Mucosa of descending colon (tissue), 3 donors: ENCODE data around the gene ASB2. TPM values are rescaled to one million over a fixed set of nuclear protein-coding genes. Genes with fewer than 3 reads are reported as not detected.

Experiments
- ATAC-seq: fragments of 200-7000 bp; cut with Tn5 transposase; one replicate; pipeline ENCODE4 v1.9.1; 2020; ENCODE audit warnings: mild to moderate bottlenecking, moderate library complexity
- DNase-seq, 3 donors: peaks; one replicate each; pipeline ENCODE4 v3.0.0-alpha.2; 2020
- H3K36me3 ChIP-seq: fragments of 200-600 bp; one replicate; pipeline ENCODE4 v1.8.0; 2021; ENCODE audit warnings: low read depth, mild to moderate bottlenecking
- H3K4me1 ChIP-seq: fragments of 200-600 bp; one replicate; pipeline ENCODE4 v1.8.0; 2021; ENCODE audit warnings: low read depth, mild to moderate bottlenecking
- H3K4me3 ChIP-seq: fragments of 200-600 bp; one replicate; pipeline ENCODE4 v1.8.0; 2021; ENCODE audit warnings: mild to moderate bottlenecking
- H3K9me3 ChIP-seq: fragments of 200-600 bp; one replicate; pipeline ENCODE4 v1.8.0; 2021; ENCODE audit warnings: mild to moderate bottlenecking
- CTCF ChIP-seq: fragments of 200-600 bp; IDR thresholded peaks from one replicate; pipeline ENCODE4 v1.8.0; 2022; ENCODE audit warnings: antibody characterized with exemption, mild to moderate bottlenecking
- intact Hi-C, 2 donors: fragments of 100-400 bp; cut with DNase I in 1 of 2; cut with micrococcal nuclease in 1 of 2; formaldehyde crosslinking; loops; one replicate each; pipeline versions ENCODE4 v1.11.0 to v1.11.1; 2022; cut with DNase I, micrococcal nuclease
- total RNA-seq, 3 donors: library from RNA; stranded (reverse); fragmentation: NEBNext Ultra II Directional in 2 of 3; extraction: Animal tissue kit (Norgen Biotek cat#: 25700) in 2 of 3; gene quantifications; one replicate each; pipeline versions ENCODE4 v1.2.1 to v1.2.4, GENCODE V29; 2021 to 2023
- donor health status: DM: no; HTN: no; CAD: no; lungs with moderate emphysema.
- donor health status: DM: no; HTN: no; CAD: no.
- donor health status: DM: no; HTN: yes; CAD: no.

ASB2 gene
- total RNA-seq, 3 donors from 2014 or later: 5.2 to 89.1 (median 8.8) TPM

- TF ChIP-seq CTCF: no peak
- H3K4me3 ChIP-seq: no peak overlapping the region
- no peaks in the 10 kb centered on the region for H3K4me1 ChIP-seq
- no peaks in the 10 kb centered on the region for H3K36me3 ChIP-seq
- DNase-seq (no peak), ATAC-seq (no peak)
- intact Hi-C loops: no loop called here
- no peaks in the 10 kb centered on the region for H3K9me3 ChIP-seq
These were observed 45.4 kb downstream of the ASB2 start for GRCh38 chr14:93930989-93931307.

DNA sequence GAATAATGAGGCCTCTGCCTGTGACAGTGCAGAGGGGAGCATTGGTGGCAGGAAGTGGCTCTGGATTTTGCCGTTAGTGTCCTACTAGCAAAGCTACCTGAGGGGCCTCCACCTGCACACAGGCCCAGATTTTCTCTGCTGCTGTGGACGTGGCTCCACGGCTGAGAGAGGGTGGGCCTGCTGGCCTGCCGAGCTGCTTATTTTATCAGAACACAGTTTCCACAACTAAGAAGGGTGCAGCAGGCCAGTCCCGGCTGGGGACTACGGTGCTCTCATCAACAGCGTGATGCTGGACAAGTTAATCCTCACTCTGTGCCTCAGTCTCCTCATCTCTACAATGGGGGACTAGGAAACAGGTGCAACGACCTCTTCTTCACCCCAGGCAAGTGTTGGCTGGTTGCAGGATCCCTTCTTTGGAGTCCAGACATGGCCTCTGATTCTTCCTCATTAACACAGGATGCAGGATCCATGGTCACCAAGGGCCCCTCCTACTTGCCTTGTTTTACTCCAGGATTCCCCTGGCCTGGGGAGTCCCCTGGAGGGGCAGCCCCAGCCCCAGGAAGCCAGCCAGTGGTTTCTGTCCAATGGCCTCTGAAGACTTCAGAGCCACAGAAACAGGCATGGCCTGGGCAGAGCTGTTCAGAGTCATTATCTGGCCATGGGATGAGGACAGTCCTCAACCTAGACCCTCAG is 45.9 kb downstream of the ASB2 start:
- TF ChIP-seq CTCF: no peak
- H3K9me3 ChIP-seq: no peaks in the 10 kb centered on the region
- no peaks in the 10 kb centered on the region for H3K36me3 ChIP-seq
- DNase-seq: no peak
- no peaks in the 10 kb centered on the region for H3K4me1 ChIP-seq
- intact Hi-C loops: no loop called here
- H3K4me3 ChIP-seq: no peak overlapping the region
- no peak for ATAC-seq

DNA sequence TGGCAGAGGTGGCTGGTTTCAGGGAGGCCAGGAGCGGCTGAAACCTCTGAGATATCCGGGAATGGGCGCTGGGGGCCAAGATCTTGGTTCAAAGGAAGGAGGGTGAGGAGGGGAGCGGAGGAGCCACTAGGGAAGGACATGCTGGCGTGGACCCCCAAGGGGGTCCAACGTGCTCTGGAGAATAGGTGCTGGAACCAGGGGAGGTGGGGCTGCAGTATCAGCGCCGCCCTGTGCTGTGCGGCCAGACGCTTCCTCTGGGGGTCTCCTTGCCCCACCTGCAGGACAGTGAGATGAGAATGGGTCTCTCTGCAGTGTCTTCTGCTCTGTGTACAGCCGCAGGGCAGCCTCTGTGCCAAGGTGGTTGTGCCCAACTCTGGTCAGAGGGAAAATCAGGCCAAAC is 46.7 kb downstream of the ASB2 start:
- no peak for TF ChIP-seq CTCF
- intact Hi-C loops: no loop called here
- DNase-seq (no peak), ATAC-seq (no peak)
- Histone ChIP-seq H3K4me1 (no peaks in the 10 kb centered on the region), H3K4me3 (no peak overlapping the region), H3K36me3 (no peaks in the 10 kb centered on the region), H3K9me3 (no peaks in the 10 kb centered on the region)

DNA sequence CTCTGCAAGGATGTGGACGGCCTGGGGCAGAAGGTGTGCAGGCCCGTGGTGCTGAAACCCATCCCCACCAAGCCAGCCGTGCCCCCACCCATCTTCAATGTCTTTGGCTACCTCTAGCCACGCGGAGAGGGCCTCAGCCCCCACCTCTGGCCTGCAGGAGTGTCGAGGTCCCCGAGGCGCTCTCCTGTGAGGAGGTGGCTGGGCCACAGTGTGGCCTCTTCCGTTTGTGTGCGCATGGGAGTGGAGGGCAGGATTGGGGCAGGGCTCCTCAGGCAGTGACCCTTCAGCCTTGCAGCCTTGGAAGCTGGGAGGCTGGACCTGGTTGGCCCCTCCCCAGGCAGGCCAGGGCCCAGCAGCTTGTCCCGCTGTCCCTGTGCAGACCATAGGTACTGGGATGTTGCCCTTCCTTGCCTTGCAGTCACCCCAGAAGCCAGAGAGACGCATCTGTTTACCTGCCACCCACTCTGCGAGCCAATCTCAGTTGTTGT is 47.3 kb downstream of the ASB2 start:
- TF ChIP-seq CTCF: no peak
- DNase-seq: no peak
- H3K4me3 ChIP-seq: no peak overlapping the region
- ATAC-seq: no peak
- H3K4me1 ChIP-seq: no peaks in the 10 kb centered on the region
- no peaks in the 10 kb centered on the region for H3K36me3 ChIP-seq
- H3K9me3 ChIP-seq: no peaks in the 10 kb centered on the region
- intact Hi-C loops: no loop called here

GRCh38 chr14:93928184-93929047 is 48.0 kb downstream of the ASB2 start:
- TF ChIP-seq CTCF: no peak
- Histone ChIP-seq H3K9me3 (no peaks in the 10 kb centered on the region), H3K4me1 (no peaks in the 10 kb centered on the region), H3K4me3 (no peak overlapping the region), H3K36me3 (no peaks in the 10 kb centered on the region)
- no peak for DNase-seq
- ATAC-seq: no peak
- intact Hi-C loops: no loop called here
